ENCODE measurements around the gene NFIA. TPM values are rescaled to one million over a fixed set of nuclear protein-coding genes. Genes with fewer than 3 reads are reported as not detected.
"Not testable (repeated sequence)": the region's sequence is repeated elsewhere in the genome, so short reads cannot be mapped to it uniquely, and the experiment has no call there.

Gene NFIA
- polyA plus RNA-seq, 5 donors, result 22.2 to 36.5 (median 33.2) TPM

- peak; percentile 84 to 86 for DNase-seq
Observed at GRCh38 chr1:61056573-61057439, 25.6 kb upstream of the NFIA start.

- peak in 1 of 2 donors; percentile 52 for DNase-seq
Observed at GRCh38 chr1:61058483-61059245, 23.7 kb upstream of the NFIA start.

GRCh38 chr1:61061601-61062000, 20.8 kb upstream of the NFIA start:
- not testable (repeated sequence) for DNase-seq

GRCh38 chr1:61064673-61065072, 17.7 kb upstream of the NFIA start:
- no peak for DNase-seq

- DNase-seq, result no peak
Observed at GRCh38 chr1:61067446-61068019, 14.8 kb upstream of the NFIA start.

GRCh38 chr1:61070054-61070453, 12.3 kb upstream of the NFIA start:
- DNase-seq, result no peak

GRCh38 chr1:61071205-61072130, 10.9 kb upstream of the NFIA start:
- DNase-seq, result no peak

- DNase-seq, result no peak
Observed at GRCh38 chr1:61073871-61074270, 8.5 kb upstream of the NFIA start.

- DNase-seq, result not testable (repeated sequence)
Observed at GRCh38 chr1:61075833-61076232, 6.5 kb upstream of the NFIA start.

GRCh38 chr1:61076728-61077675, 5.4 kb upstream of the NFIA start:
- peak; percentile 92 for DNase-seq

GRCh38 chr1:61077676-61078541, 4.5 kb upstream of the NFIA start:
- peak; percentile 97 to 98 for DNase-seq

GRCh38 chr1:61078618-61079295, 3.6 kb upstream of the NFIA start:
- peak in 1 of 2 donors; percentile 56 for DNase-seq

- DNase-seq, result no peak
Observed at GRCh38 chr1:61079296-61079897, 3.0 kb upstream of the NFIA start.

- DNase-seq, result peak; percentile 92 to 93
Observed at GRCh38 chr1:61079898-61080336, 2.4 kb upstream of the NFIA start.

GRCh38 chr1:61080413-61081143, 1.8 kb upstream of the NFIA start:
- DNase-seq, result no peak

- DNase-seq, result no peak
Observed at GRCh38 chr1:61081144-61081685, 1.1 kb upstream of the NFIA start.
